ENCODE data around the gene FXYD2. TPM values are rescaled to one million over a fixed set of nuclear protein-coding genes. Genes with fewer than 3 reads are reported as not detected.

FXYD2 gene
- polyA plus RNA-seq, 1 experiment: not detected

DNA sequence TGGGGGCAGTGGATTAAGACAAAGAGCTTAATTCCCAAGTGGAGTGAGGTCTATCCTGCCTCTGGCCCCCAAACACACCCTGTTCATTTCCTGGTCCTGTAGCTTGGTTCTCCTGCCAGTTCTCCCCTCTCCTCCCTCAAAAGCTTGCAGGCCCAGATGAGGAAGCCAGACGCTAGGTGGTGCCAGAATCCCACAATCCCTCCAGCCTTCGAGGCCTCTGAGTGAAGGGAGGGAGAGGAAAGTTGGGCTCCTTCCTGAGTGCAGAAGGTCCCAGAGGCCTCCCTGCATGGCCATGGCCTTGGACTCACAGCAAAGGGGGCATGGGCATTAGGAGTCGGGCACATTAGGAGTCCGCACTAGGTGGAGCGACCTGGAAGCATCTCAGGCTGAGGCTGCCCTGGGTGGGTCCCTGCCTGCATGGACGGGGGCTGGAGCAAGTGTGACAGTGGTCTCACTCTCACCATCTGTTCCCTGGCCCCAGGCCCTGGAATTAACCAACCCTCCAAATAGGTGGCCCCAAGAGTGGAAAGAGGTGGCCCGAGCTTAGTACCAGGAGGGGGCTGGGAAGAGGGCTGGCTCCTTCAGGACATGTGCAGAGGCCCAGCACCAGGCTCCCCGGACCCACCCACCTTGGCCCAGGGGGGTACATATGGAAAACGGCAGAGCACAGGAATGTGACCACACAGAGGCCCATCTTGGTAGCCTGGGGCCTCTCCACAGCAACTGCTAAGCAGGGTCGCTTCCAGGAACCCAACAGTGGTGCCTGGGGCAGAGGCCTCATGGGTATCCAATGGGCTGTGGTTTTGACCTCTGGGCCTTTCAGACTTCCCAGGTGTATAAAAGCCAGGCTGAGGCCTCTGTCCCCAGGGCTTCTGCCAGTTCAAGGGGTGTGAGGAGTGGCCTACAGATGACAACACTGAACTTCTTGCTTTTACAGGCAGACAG is 5.2 kb downstream of the FXYD2 start:
- TF ChIP-seq, protein P1, sequence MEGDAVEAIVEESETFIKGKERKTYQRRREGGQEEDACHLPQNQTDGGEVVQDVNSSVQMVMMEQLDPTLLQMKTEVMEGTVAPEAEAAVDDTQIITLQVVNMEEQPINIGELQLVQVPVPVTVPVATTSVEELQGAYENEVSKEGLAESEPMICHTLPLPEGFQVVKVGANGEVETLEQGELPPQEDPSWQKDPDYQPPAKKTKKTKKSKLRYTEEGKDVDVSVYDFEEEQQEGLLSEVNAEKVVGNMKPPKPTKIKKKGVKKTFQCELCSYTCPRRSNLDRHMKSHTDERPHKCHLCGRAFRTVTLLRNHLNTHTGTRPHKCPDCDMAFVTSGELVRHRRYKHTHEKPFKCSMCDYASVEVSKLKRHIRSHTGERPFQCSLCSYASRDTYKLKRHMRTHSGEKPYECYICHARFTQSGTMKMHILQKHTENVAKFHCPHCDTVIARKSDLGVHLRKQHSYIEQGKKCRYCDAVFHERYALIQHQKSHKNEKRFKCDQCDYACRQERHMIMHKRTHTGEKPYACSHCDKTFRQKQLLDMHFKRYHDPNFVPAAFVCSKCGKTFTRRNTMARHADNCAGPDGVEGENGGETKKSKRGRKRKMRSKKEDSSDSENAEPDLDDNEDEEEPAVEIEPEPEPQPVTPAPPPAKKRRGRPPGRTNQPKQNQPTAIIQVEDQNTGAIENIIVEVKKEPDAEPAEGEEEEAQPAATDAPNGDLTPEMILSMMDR (IDR thresholded peaks at IDR 0.05; ENCODE audit: low read depth, low read length): peak; percentile 87
- CTCF ChIA-PET: interaction anchor here (0.5 to 9.3 kb wide), 31 partner anchors 9 to 527 kb away, joined by 3 to 238 read pairs (median 4); partner anchors contain the start of gene FXYD6
- H3K27ac ChIP-seq (ENCODE audit: low read depth, low read length): no peak overlapping the region
- H3K9me3 ChIP-seq (ENCODE audit: control insufficient read depth, insufficient read depth, low read length): no peaks in the 10 kb centered on the region; the same call in 1 of the 2 replicates
- no peak overlapping the region for H3K4me3 ChIP-seq (ENCODE audit: low read depth, low read length)
- POLR2A ChIA-PET: interaction anchor here (1.3 kb wide), 1 partner anchor 12 kb away, joined by 3 read pairs; no protein-coding TSS in a partner anchor
- peak; percentile 21 for DNase-seq (ENCODE audit: low read depth, low spot score)
- no peaks in the 10 kb centered on the region for H3K27me3 ChIP-seq (ENCODE audit: control insufficient read depth, insufficient read depth, low read length)

DNA sequence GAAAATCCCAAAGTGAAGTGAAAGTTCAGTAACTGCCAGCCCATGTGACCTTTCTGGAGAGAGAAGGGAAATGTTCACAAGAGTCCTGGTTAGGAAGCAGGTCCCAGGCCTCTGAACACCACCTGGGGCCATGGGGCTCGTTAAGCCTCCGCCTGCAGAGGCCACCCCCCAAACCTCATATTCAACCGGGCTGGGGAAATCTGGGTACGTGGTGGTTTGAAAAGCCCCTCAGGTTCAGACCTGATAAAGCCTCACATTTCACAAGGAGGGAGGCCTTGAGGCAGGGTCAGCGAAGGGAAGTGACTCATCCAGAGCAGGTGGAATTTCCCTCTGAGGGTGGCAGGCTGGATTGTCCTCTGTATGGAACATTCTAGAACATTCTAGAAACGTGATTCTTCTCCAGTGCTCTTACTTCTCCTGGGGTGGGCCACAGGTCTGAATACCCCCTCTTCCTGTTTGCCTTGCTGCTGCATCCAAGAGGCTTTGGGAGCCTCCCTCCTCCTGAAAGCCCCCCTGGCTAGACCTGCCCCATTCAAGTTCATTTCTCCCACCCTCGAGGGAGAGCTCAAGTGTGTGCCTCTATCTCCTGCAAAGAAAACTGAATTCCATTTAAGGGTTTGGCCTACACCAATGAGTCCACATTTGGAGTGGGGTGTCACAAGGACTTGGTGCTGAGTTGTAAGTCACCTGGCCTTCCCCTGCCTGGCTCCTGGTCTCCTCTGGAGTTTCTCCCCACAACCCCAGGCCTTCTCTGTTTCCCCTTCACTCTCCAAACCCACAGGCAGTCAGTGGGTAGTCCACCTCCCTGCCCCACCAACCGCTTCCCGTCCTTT is 6.3 kb downstream of the FXYD2 start:
- CTCF ChIA-PET: interaction anchor here (0.5 to 9.3 kb wide), 41 partner anchors 7 to 528 kb away, joined by 3 to 238 read pairs (median 4); partner anchors contain the start of gene FXYD6
- H3K27me3 ChIP-seq (ENCODE audit: control insufficient read depth, insufficient read depth, low read length): no peaks in the 10 kb centered on the region
- no peak for DNase-seq (ENCODE audit: low read depth, low spot score)
- TF ChIP-seq, protein P1 (IDR thresholded peaks at IDR 0.05; ENCODE audit: low read depth, low read length): no peak
- no peaks in the 10 kb centered on the region for H3K9me3 ChIP-seq (ENCODE audit: control insufficient read depth, insufficient read depth, low read length)
- POLR2A ChIA-PET: interaction anchor here (0.6 to 1.3 kb wide), 2 partner anchors 11 to 392 kb away, joined by 3 read pairs; no protein-coding TSS in a partner anchor
- H3K27ac ChIP-seq (ENCODE audit: low read depth, low read length): no peak overlapping the region
- H3K4me3 ChIP-seq (ENCODE audit: low read depth, low read length): no peak overlapping the region

DNA sequence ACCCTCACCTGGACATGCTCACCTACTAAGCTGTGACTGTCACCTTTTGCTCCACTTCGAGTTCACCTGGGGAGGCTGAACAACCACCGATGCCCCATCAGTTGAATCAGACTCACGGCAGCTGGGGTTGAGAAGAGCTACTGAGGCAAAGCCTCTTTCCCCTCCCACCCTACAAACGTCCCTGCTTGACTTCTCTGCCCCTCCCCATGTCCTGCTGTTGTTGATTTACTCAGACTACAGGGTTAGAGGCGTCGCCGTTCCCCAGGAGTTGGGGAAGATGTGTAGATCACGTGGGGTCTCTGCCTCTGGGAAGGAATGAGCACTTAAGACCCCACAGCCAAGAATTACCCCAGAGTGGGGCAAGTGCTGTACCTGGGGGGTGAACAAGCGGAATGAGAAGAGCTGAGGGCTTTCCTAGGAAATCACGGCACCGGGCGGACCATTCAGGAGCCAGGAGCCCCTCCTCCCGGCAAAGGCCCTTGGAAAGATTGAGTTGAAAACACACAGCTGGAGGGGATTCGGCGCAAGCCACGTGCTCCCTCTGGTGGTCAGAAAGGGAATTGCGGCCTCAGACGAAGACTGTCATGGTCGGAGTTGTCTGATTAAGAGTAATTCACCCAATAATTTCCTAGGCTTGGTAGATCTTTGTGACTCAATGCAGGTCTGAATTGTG is 7.0 kb downstream of the FXYD2 start:
- DNase-seq (ENCODE audit: low read depth, low spot score): peak; percentile 51
- ChIA-PET POLR2A (interaction anchor here (0.5 to 0.6 kb wide), 3 partner anchors 11 to 391 kb away, joined by 3 read pairs; no protein-coding TSS in a partner anchor), CTCF (interaction anchor here (0.6 to 9.3 kb wide), 24 partner anchors 8 to 392 kb away, joined by 3 to 238 read pairs (median 6); partner anchors contain the start of gene FXYD6)
- Histone ChIP-seq H3K27ac (ENCODE audit: low read depth, low read length) (no peak overlapping the region), H3K4me3 (ENCODE audit: low read depth, low read length) (no peak overlapping the region), H3K27me3 (ENCODE audit: control insufficient read depth, insufficient read depth, low read length) (no peaks in the 10 kb centered on the region), H3K9me3 (ENCODE audit: control insufficient read depth, insufficient read depth, low read length) (no peaks in the 10 kb centered on the region)
- TF ChIP-seq, protein P1 (IDR thresholded peaks at IDR 0.05; ENCODE audit: low read depth, low read length): peak; percentile 100

DNA sequence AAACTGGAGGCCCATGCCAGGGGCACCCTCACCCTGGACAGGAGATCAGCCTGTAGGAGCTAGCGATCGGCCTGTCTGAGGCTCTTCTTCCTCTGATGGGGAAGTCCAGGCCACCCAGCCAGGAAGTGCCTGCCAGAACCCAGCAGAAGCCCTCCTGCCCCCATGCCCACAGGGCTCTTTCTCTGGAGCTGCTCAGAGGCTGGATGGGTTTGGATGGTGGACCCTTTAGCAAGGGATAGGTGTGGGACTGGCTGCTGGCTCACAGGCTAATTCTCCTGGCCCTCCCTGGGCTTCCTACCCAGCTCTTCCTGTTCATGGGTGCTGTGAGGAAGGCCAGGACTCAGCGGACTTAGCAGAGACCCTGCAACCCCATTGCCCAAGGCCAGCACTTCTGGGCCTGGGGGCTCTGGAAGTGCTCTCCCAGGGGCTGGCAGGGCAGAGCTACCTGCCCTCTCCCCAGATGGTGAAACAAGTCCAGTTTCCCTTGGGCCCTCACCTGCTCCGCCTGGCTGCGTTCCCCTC is 7.6 kb downstream of the FXYD2 start:
- H3K4me3 ChIP-seq (ENCODE audit: low read depth, low read length): no peak overlapping the region
- H3K27me3 ChIP-seq (ENCODE audit: control insufficient read depth, insufficient read depth, low read length): no peaks in the 10 kb centered on the region
- ChIA-PET CTCF (interaction anchor here (0.7 to 9.3 kb wide), 19 partner anchors 9 to 392 kb away, joined by 3 to 238 read pairs (median 6); partner anchors contain the start of gene FXYD6), POLR2A (interaction anchor here (0.6 to 1.2 kb wide), 2 partner anchors 9 to 12 kb away, joined by 3 read pairs; no protein-coding TSS in a partner anchor)
- DNase-seq (ENCODE audit: low read depth, low spot score): no peak
- TF ChIP-seq, protein P1 (IDR thresholded peaks at IDR 0.05; ENCODE audit: low read depth, low read length): no peak
- H3K9me3 ChIP-seq (ENCODE audit: control insufficient read depth, insufficient read depth, low read length): no peaks in the 10 kb centered on the region
- H3K27ac ChIP-seq (ENCODE audit: low read depth, low read length): peak overlapping the region; percentile 21

All from AG04450 (cell line).